ENCODE results near the gene BNIP3. TPM values are rescaled to one million over a fixed set of nuclear protein-coding genes. Genes with fewer than 3 reads are reported as not detected.

Gene BNIP3
- total and polyA plus RNA-seq, 3 experiments from 2014 or later = 26.3 to 40.7 (median 39.8) TPM

- no peaks in the 10 kb centered on the region for H3K9me3 ChIP-seq (ENCODE audit: low read length)
- ChIA-PET POLR2A (no interaction called here), CTCF (no interaction called here)
- Mint-ChIP-seq H3K27me3 (no peaks in the 10 kb centered on the region), H3K36me3 (peaks cover 0 to 67% (median 11%) of the 10 kb centered on the region in 3 donors), H3K4me1 (peaks cover 20 to 39% (median 23%) of the 10 kb centered on the region in 3 donors), H3K4me3 (no peak overlapping the region), H3K27ac (no peak overlapping the region), H3K9me3 (no peaks in the 10 kb centered on the region)
- H3K36me3 ChIP-seq (ENCODE audit: insufficient read depth, low read length) = peaks cover 7% of the 10 kb centered on the region
- no peaks in the 10 kb centered on the region for H3K27me3 ChIP-seq (ENCODE audit: insufficient read depth, low read length, poor library complexity, severe bottlenecking)
- DNase-seq = no peak
- H3K4me3 ChIP-seq (ENCODE audit: low read length) = no peak overlapping the region
- H3K27ac ChIP-seq (ENCODE audit: low read depth, low read length) = no peak overlapping the region
- peaks cover 21% of the 10 kb centered on the region for H3K4me1 ChIP-seq (ENCODE audit: insufficient read depth, low read length)
These were observed 45.4 kb downstream of the BNIP3 start for GRCh38 chr10:131936294-131936693.

- Mint-ChIP-seq H3K27ac (peak overlapping the region in 3 of 8 donors; percentile 46 to 81 (median 75)), H3K36me3 (peaks cover 0 to 56% (median 6%) of the 10 kb centered on the region in 3 donors), H3K9me3 (no peaks in the 10 kb centered on the region), H3K4me1 (peaks cover 27 to 49% (median 33%) of the 10 kb centered on the region in 3 donors), H3K27me3 (no peaks in the 10 kb centered on the region), H3K4me3 (no peak overlapping the region)
- CTCF ChIA-PET = no interaction called here
- Histone ChIP-seq H3K4me1 (ENCODE audit: insufficient read depth, low read length) (peaks cover 28% of the 10 kb centered on the region), H3K27me3 (ENCODE audit: insufficient read depth, low read length, poor library complexity, severe bottlenecking) (no peaks in the 10 kb centered on the region), H3K9me3 (ENCODE audit: low read length) (no peaks in the 10 kb centered on the region), H3K4me3 (ENCODE audit: low read length) (no peak overlapping the region), H3K27ac (ENCODE audit: low read depth, low read length) (no peak overlapping the region), H3K36me3 (ENCODE audit: insufficient read depth, low read length) (peaks cover 7% of the 10 kb centered on the region)
- DNase-seq = no peak
- POLR2A ChIA-PET = interaction anchor here (1.0 kb wide), 1 partner anchor 9 kb away, joined by 3 read pairs; no protein-coding TSS in a partner anchor
These were observed 46.5 kb downstream of the BNIP3 start for GRCh38 chr10:131935260-131935659.

DNA sequence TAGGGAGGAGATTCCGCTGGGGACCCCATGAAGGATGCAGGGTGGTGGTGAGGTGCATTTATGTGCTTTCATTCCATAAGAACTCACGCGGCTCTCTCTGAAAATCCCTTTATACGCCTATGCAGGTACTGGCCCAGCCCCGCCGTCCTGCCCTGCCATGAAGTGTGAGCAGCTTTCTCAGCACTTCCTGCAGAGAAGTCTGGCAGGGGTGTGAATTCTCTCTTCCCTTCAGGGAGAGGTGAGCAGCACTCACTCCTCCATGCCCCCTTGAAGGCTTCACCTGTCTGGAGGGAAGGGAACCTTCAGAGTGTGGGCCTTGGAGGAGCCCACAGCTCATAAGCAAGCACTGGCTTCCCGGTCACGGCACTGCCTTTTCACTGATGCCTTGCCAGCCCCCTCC is 47.0 kb downstream of the BNIP3 start:
- Histone ChIP-seq H3K4me1 (ENCODE audit: insufficient read depth, low read length) (peaks cover 33% of the 10 kb centered on the region), H3K9me3 (ENCODE audit: low read length) (no peaks in the 10 kb centered on the region), H3K27me3 (ENCODE audit: insufficient read depth, low read length, poor library complexity, severe bottlenecking) (no peaks in the 10 kb centered on the region), H3K4me3 (ENCODE audit: low read length) (no peak overlapping the region), H3K27ac (ENCODE audit: low read depth, low read length) (no peak overlapping the region), H3K36me3 (ENCODE audit: insufficient read depth, low read length) (peaks cover 7% of the 10 kb centered on the region)
- no peak for DNase-seq
- H3K4me3 Mint-ChIP-seq = no peak overlapping the region
- peaks cover 32 to 54% (median 38%) of the 10 kb centered on the region in 3 donors for H3K4me1 Mint-ChIP-seq
- POLR2A ChIA-PET = interaction anchor here (1.0 kb wide), 1 partner anchor 9 kb away, joined by 3 read pairs; no protein-coding TSS in a partner anchor
- CTCF ChIA-PET = no interaction called here
- H3K27ac Mint-ChIP-seq = peak overlapping the region in 4 of 8 donors; percentile 42 to 81 (median 60)
- no peaks in the 10 kb centered on the region for H3K9me3 Mint-ChIP-seq
- peaks cover 0 to 2% of the 10 kb centered on the region in 2 donors for H3K27me3 Mint-ChIP-seq
- peaks cover 0 to 56% (median 6%) of the 10 kb centered on the region in 3 donors for H3K36me3 Mint-ChIP-seq

- Mint-ChIP-seq H3K27ac (peak overlapping the region in 2 of 8 donors; percentile 29 to 68), H3K4me3 (no peak overlapping the region), H3K4me1 (peaks cover 42 to 65% (median 49%) of the 10 kb centered on the region in 3 donors), H3K36me3 (peaks cover 0 to 54% (median 6%) of the 10 kb centered on the region in 3 donors), H3K9me3 (no peaks in the 10 kb centered on the region), H3K27me3 (peaks cover 0 to 2% of the 10 kb centered on the region in 2 donors)
- CTCF ChIA-PET = interaction anchor here (0.6 kb wide), 1 partner anchor 9 kb away, joined by 3 read pairs; no protein-coding TSS in a partner anchor
- H3K9me3 ChIP-seq (ENCODE audit: low read length) = no peaks in the 10 kb centered on the region
- H3K27ac ChIP-seq (ENCODE audit: low read depth, low read length) = no peak overlapping the region
- peaks cover 5% of the 10 kb centered on the region for H3K36me3 ChIP-seq (ENCODE audit: insufficient read depth, low read length)
- POLR2A ChIA-PET = no interaction called here
- no peaks in the 10 kb centered on the region for H3K27me3 ChIP-seq (ENCODE audit: insufficient read depth, low read length, poor library complexity, severe bottlenecking)
- no peak for DNase-seq
- H3K4me1 ChIP-seq (ENCODE audit: insufficient read depth, low read length) = peaks cover 44% of the 10 kb centered on the region
- no peak overlapping the region for H3K4me3 ChIP-seq (ENCODE audit: low read length)
These were observed 48.0 kb downstream of the BNIP3 start for GRCh38 chr10:131933696-131934086.

GRCh38 chr10:131933016-131933695 is 48.6 kb downstream of the BNIP3 start:
- no peak overlapping the region for H3K4me3 ChIP-seq (ENCODE audit: low read length)
- no peak overlapping the region for H3K4me3 Mint-ChIP-seq
- H3K27ac ChIP-seq (ENCODE audit: low read depth, low read length) = no peak overlapping the region
- H3K4me1 Mint-ChIP-seq = peaks cover 47 to 70% (median 54%) of the 10 kb centered on the region in 3 donors
- H3K36me3 ChIP-seq (ENCODE audit: insufficient read depth, low read length) = peaks cover under 1% of the 10 kb centered on the region
- H3K27ac Mint-ChIP-seq = peak overlapping the region in 2 of 8 donors; percentile 38 to 68
- DNase-seq = no peak
- ChIA-PET CTCF (interaction anchor here (0.6 to 1.1 kb wide), 3 partner anchors 10 to 90 kb away, joined by 3 read pairs; no protein-coding TSS in a partner anchor), POLR2A (no interaction called here)
- peaks cover 0 to 2% of the 10 kb centered on the region in 2 donors for H3K27me3 Mint-ChIP-seq
- H3K36me3 Mint-ChIP-seq = peaks cover 0 to 49% (median 6%) of the 10 kb centered on the region in 3 donors
- no peaks in the 10 kb centered on the region for H3K9me3 Mint-ChIP-seq
- H3K4me1 ChIP-seq (ENCODE audit: insufficient read depth, low read length) = peaks cover 49% of the 10 kb centered on the region
- no peaks in the 10 kb centered on the region for H3K9me3 ChIP-seq (ENCODE audit: low read length)
- no peaks in the 10 kb centered on the region for H3K27me3 ChIP-seq (ENCODE audit: insufficient read depth, low read length, poor library complexity, severe bottlenecking)

- peaks cover 56 to 82% (median 66%) of the 10 kb centered on the region in 3 donors for H3K4me1 Mint-ChIP-seq
These were observed 49.7 kb downstream of the BNIP3 start for GRCh38 chr10:131931981-131932380.

DNA sequence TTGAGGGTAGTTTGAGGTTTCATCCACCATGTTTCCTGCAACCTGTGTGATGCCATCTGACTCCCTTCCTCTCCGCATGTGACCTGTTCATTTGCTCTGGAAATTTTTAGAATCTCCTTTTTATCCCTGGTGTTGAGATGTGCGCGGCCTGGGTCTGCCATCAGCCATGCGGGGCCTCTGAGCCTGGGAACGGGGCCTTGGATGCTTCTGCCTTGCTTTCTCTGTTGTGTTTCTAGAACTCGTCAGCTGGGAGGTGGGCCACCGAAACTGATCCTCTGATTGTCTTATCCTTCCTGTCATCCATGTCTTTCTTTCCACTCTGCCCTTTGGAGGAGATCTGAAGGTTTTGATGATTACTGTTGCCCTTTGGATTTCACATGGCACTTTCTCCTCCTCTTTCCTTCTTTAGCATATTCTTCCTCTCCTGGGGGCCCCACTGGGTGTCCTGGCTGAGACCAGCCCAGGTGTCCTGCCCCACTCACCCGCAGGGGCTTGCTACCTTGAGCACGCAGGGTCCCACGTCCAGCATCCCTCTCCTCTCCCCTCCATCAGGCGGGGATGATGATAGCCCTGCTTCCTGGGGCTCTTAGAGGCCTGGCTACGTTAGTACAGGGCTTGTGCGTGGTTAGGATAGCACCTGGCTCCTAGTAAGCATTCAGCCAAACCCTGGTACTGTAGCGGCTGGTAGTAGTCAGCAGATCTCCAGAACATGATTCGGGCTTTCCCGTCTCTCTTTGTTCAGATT is 51.0 kb downstream of the BNIP3 start:
- H3K27ac ChIP-seq (ENCODE audit: low read depth, low read length) = no peak overlapping the region
- no peaks in the 10 kb centered on the region for H3K27me3 ChIP-seq (ENCODE audit: insufficient read depth, low read length, poor library complexity, severe bottlenecking)
- peaks cover 67 to 93% (median 77%) of the 10 kb centered on the region in 3 donors for H3K4me1 Mint-ChIP-seq
- peaks cover 0 to 31% (median 5%) of the 10 kb centered on the region in 3 donors for H3K36me3 Mint-ChIP-seq
- POLR2A ChIA-PET = no interaction called here
- no peaks in the 10 kb centered on the region for H3K9me3 Mint-ChIP-seq
- H3K4me3 ChIP-seq (ENCODE audit: low read length) = no peak overlapping the region
- H3K9me3 ChIP-seq (ENCODE audit: low read length) = no peaks in the 10 kb centered on the region
- CTCF ChIA-PET = interaction anchor here (1.4 kb wide), 1 partner anchor 12 kb away, joined by 5 read pairs; no protein-coding TSS in a partner anchor
- H3K4me1 ChIP-seq (ENCODE audit: insufficient read depth, low read length) = peaks cover 65% of the 10 kb centered on the region
- DNase-seq = no peak
- no peaks in the 10 kb centered on the region for H3K36me3 ChIP-seq (ENCODE audit: insufficient read depth, low read length)
- H3K27me3 Mint-ChIP-seq = peaks cover 0 to 2% of the 10 kb centered on the region in 2 donors
- H3K4me3 Mint-ChIP-seq = peak overlapping the region in 1 of 7 donors; percentile 63
- peak overlapping the region in 5 of 8 donors; percentile 3 to 58 (median 30) for H3K27ac Mint-ChIP-seq

More at GRCh38 chr10:131931981-131932380, 49.7 kb downstream of the BNIP3 start:
- peaks cover 0 to 2% of the 10 kb centered on the region in 2 donors for H3K27me3 Mint-ChIP-seq
- no peaks in the 10 kb centered on the region for H3K36me3 ChIP-seq (ENCODE audit: insufficient read depth, low read length)
- ChIA-PET POLR2A (no interaction called here), CTCF (interaction anchor here (1.1 to 1.4 kb wide), 2 partner anchors 11 to 91 kb away, joined by 3 to 5 read pairs; no protein-coding TSS in a partner anchor)
- DNase-seq = no peak
- H3K4me1 ChIP-seq (ENCODE audit: insufficient read depth, low read length) = peaks cover 61% of the 10 kb centered on the region
- H3K9me3 Mint-ChIP-seq = no peaks in the 10 kb centered on the region
- peaks cover 0 to 37% (median 6%) of the 10 kb centered on the region in 3 donors for H3K36me3 Mint-ChIP-seq
- no peak overlapping the region for H3K4me3 ChIP-seq (ENCODE audit: low read length)
- H3K27ac Mint-ChIP-seq = peak overlapping the region in 1 of 8 donors; percentile 78
- no peak overlapping the region for H3K4me3 Mint-ChIP-seq
- H3K27me3 ChIP-seq (ENCODE audit: insufficient read depth, low read length, poor library complexity, severe bottlenecking) = no peaks in the 10 kb centered on the region
- H3K27ac ChIP-seq (ENCODE audit: low read depth, low read length) = no peak overlapping the region
- no peaks in the 10 kb centered on the region for H3K9me3 ChIP-seq (ENCODE audit: low read length)
